ENCODE measurements around the gene PARD3. TPM values are rescaled to one million over a fixed set of nuclear protein-coding genes. Genes with fewer than 3 reads are reported as not detected.

The PARD3 gene
- total RNA-seq, 1 donor from 2014 or later, result 35.4 TPM

DNA sequence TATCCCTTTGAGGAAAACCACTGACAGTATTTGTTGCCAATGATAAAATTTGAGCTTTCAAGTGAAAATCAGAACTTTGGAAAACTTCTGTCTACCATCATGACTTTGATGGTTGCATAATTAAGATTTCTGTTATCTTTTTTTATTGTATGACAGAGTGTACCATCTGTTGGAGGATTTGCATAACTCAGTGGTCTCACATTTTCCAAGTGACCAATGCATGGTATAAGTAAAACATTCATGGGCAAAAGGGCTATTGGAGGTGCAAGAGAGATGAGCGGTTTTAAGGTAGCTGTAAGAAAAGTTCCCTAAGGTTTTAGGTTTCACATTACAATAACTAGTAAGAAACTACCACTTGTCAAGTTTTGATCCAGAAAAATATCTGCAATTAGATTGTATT, 625.3 kb downstream of the PARD3 start:
- no peak overlapping the region for H3K4me2 ChIP-seq (ENCODE audit: low read length)
- H3K27me3 ChIP-seq (ENCODE audit: insufficient read depth, low read length), result no peaks in the 10 kb centered on the region
- H3K9me3 Mint-ChIP-seq (ENCODE audit: unreplicated experiment), result no peaks in the 10 kb centered on the region
- no peak overlapping the region for H2AFZ ChIP-seq (ENCODE audit: low read depth, low read length)
- FAIRE-seq (no peak), DNase-seq (ENCODE audit: low read depth) (no peak)
- no peak overlapping the region for H3K27ac ChIP-seq (ENCODE audit: low read depth, low read length)
- no peaks in the 10 kb centered on the region for H3K27me3 Mint-ChIP-seq (ENCODE audit: low read depth, unreplicated experiment)
- no peaks in the 10 kb centered on the region for H3K36me3 Mint-ChIP-seq (ENCODE audit: low read depth, unreplicated experiment)
- peaks cover 22% of the 10 kb centered on the region for H3K4me1 ChIP-seq (ENCODE audit: insufficient read depth, low read length)
- H3K4me3 Mint-ChIP-seq (ENCODE audit: unreplicated experiment), result no peak overlapping the region
- H4K20me1 ChIP-seq (ENCODE audit: insufficient read depth, low read length), result no peaks in the 10 kb centered on the region
- H3K79me2 ChIP-seq (ENCODE audit: insufficient read depth, low read length), result no peaks in the 10 kb centered on the region
- no peak for TF ChIP-seq EZH2 (IDR thresholded peaks at IDR 0.05; ENCODE audit: insufficient read depth, low read length)
- TF ChIP-seq, protein P1, sequence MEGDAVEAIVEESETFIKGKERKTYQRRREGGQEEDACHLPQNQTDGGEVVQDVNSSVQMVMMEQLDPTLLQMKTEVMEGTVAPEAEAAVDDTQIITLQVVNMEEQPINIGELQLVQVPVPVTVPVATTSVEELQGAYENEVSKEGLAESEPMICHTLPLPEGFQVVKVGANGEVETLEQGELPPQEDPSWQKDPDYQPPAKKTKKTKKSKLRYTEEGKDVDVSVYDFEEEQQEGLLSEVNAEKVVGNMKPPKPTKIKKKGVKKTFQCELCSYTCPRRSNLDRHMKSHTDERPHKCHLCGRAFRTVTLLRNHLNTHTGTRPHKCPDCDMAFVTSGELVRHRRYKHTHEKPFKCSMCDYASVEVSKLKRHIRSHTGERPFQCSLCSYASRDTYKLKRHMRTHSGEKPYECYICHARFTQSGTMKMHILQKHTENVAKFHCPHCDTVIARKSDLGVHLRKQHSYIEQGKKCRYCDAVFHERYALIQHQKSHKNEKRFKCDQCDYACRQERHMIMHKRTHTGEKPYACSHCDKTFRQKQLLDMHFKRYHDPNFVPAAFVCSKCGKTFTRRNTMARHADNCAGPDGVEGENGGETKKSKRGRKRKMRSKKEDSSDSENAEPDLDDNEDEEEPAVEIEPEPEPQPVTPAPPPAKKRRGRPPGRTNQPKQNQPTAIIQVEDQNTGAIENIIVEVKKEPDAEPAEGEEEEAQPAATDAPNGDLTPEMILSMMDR (IDR thresholded peaks at IDR 0.05; ENCODE audit: insufficient read depth, low read depth, low read length), result no peak
- H3K4me1 Mint-ChIP-seq (ENCODE audit: low read depth, unreplicated experiment), result peaks cover 32% of the 10 kb centered on the region
- H3K36me3 ChIP-seq (ENCODE audit: insufficient read depth, low read length), result no peaks in the 10 kb centered on the region
- no peak overlapping the region for H3K27ac Mint-ChIP-seq (ENCODE audit: unreplicated experiment)
- H3K9ac ChIP-seq (ENCODE audit: low read length), result no peak overlapping the region
- no peak overlapping the region for H3K4me3 ChIP-seq (ENCODE audit: insufficient read depth, low read depth, low read length)
- no peaks in the 10 kb centered on the region for H3K9me3 ChIP-seq (ENCODE audit: insufficient read depth, low read depth, low read length)

DNA sequence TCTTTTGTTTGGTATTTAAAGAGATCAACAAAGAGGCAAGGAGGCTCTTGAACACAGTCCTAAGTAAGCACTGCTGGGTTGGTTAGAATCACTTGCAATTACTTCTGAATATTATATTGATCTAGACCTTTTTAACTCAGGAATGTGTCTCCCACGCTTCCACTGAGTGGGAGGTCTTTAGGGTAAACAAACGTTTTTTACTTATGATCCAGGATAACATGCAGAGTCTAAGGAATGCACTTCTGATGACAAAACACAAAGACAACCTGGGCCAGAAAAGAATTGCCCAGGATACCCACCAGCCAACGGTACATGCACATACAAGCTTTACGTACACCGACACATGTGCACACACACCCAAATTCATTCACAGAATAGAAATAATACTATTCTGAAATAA, 626.9 kb downstream of the PARD3 start:
- H3K4me2 ChIP-seq (ENCODE audit: low read length), result no peak overlapping the region
- TF ChIP-seq, protein P1 (IDR thresholded peaks at IDR 0.05; ENCODE audit: insufficient read depth, low read depth, low read length), result no peak
- no peak for TF ChIP-seq EZH2 (IDR thresholded peaks at IDR 0.05; ENCODE audit: insufficient read depth, low read length)
- H3K27ac ChIP-seq (ENCODE audit: low read depth, low read length), result no peak overlapping the region
- H3K9ac ChIP-seq (ENCODE audit: low read length), result no peak overlapping the region
- peaks cover 33% of the 10 kb centered on the region for H3K4me1 Mint-ChIP-seq (ENCODE audit: low read depth, unreplicated experiment)
- no peaks in the 10 kb centered on the region for H3K9me3 ChIP-seq (ENCODE audit: insufficient read depth, low read depth, low read length)
- H4K20me1 ChIP-seq (ENCODE audit: insufficient read depth, low read length), result no peaks in the 10 kb centered on the region
- H3K36me3 Mint-ChIP-seq (ENCODE audit: low read depth, unreplicated experiment), result no peaks in the 10 kb centered on the region
- no peak for DNase-seq (ENCODE audit: low read depth)
- H2AFZ ChIP-seq (ENCODE audit: low read depth, low read length), result no peak overlapping the region
- no peak overlapping the region for H3K4me3 ChIP-seq (ENCODE audit: insufficient read depth, low read depth, low read length)
- no peak for FAIRE-seq
- no peaks in the 10 kb centered on the region for H3K36me3 ChIP-seq (ENCODE audit: insufficient read depth, low read length)
- H3K27ac Mint-ChIP-seq (ENCODE audit: unreplicated experiment), result no peak overlapping the region
- H3K4me3 Mint-ChIP-seq (ENCODE audit: unreplicated experiment), result no peak overlapping the region
- H3K4me1 ChIP-seq (ENCODE audit: insufficient read depth, low read length), result peaks cover 25% of the 10 kb centered on the region
- H3K27me3 Mint-ChIP-seq (ENCODE audit: low read depth, unreplicated experiment), result no peaks in the 10 kb centered on the region
- no peaks in the 10 kb centered on the region for H3K9me3 Mint-ChIP-seq (ENCODE audit: unreplicated experiment)
- no peaks in the 10 kb centered on the region for H3K79me2 ChIP-seq (ENCODE audit: insufficient read depth, low read length)
- no peaks in the 10 kb centered on the region for H3K27me3 ChIP-seq (ENCODE audit: insufficient read depth, low read length)

DNA sequence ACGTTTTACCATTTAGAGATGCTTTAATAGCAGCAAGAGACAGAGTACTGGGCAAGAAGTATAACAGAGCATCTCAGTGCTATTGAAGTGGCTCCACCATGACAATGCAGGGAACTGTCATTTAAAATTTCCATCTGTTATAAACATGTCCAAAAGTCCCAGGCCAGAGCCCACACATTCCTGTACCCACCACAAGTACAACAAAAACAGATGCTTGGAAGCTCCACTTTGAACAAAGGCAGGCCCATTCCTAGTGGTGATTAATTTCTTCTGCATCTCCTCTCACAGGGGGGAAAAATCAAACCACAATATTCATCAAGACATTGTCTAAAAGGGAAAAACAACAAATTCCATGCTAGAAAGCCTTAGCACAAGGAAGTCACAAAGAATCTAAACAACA, 627.9 kb downstream of the PARD3 start:
- H3K9me3 Mint-ChIP-seq (ENCODE audit: unreplicated experiment), result no peaks in the 10 kb centered on the region
- Histone ChIP-seq H3K4me2 (ENCODE audit: low read length) (peak overlapping the region; percentile 35), H3K4me1 (ENCODE audit: insufficient read depth, low read length) (peaks cover 25% of the 10 kb centered on the region), H3K27me3 (ENCODE audit: insufficient read depth, low read length) (no peaks in the 10 kb centered on the region), H3K9me3 (ENCODE audit: insufficient read depth, low read depth, low read length) (no peaks in the 10 kb centered on the region), H3K4me3 (ENCODE audit: insufficient read depth, low read depth, low read length) (no peak overlapping the region), H4K20me1 (ENCODE audit: insufficient read depth, low read length) (no peaks in the 10 kb centered on the region), H3K9ac (ENCODE audit: low read length) (no peak overlapping the region), H3K36me3 (ENCODE audit: insufficient read depth, low read length) (no peaks in the 10 kb centered on the region), H3K27ac (ENCODE audit: low read depth, low read length) (no peak overlapping the region), H2AFZ (ENCODE audit: low read depth, low read length) (no peak overlapping the region), H3K79me2 (ENCODE audit: insufficient read depth, low read length) (no peaks in the 10 kb centered on the region)
- H3K36me3 Mint-ChIP-seq (ENCODE audit: low read depth, unreplicated experiment), result no peaks in the 10 kb centered on the region
- FAIRE-seq, result peak; percentile 85
- DNase-seq (ENCODE audit: low read depth), result peak; percentile 88
- H3K4me3 Mint-ChIP-seq (ENCODE audit: unreplicated experiment), result no peak overlapping the region
- H3K27ac Mint-ChIP-seq (ENCODE audit: unreplicated experiment), result no peak overlapping the region
- H3K4me1 Mint-ChIP-seq (ENCODE audit: low read depth, unreplicated experiment), result peaks cover 33% of the 10 kb centered on the region
- no peak for TF ChIP-seq EZH2 (IDR thresholded peaks at IDR 0.05; ENCODE audit: insufficient read depth, low read length)
- TF ChIP-seq, protein P1 (IDR thresholded peaks at IDR 0.05; ENCODE audit: insufficient read depth, low read depth, low read length), result no peak
- no peaks in the 10 kb centered on the region for H3K27me3 Mint-ChIP-seq (ENCODE audit: low read depth, unreplicated experiment)

Data from astrocyte (in vitro differentiated cells and primary cell).